Adrenal gland (tissue), 12 donors: ENCODE results near the gene SETD2. TPM values are rescaled to one million over a fixed set of nuclear protein-coding genes. Genes with fewer than 3 reads are reported as not detected.
A peak's percentile ranks its signal among the peaks of the same experiment; 100 is the strongest.
"Not testable (repeated sequence)": the region's sequence is repeated elsewhere in the genome, so short reads cannot be mapped to it uniquely, and the experiment has no call there.

Experiments used
- DNase-seq, 7 donors: peaks; one replicate each; pipeline ENCODE4 v3.0.0-alpha.2; 2019 to 2020
- H3K27ac ChIP-seq, 5 donors: fragments of 200-600 bp; sonication (generic) in 4 of 5; 1 replicate in 3 of 5; 2 replicates in 2 of 5; pipeline versions ENCODE4 v1.5.1 to v1.8.0; 2016 to 2020; ENCODE audit warnings: mild to moderate bottlenecking in 1 of 5
- H3K27me3 ChIP-seq: fragments of 200-600 bp; 2 replicates; pipeline ENCODE4 v1.8.0; 2021
- H3K36me3 ChIP-seq, 2 donors: fragments of 200-600 bp; replicated peaks in 1 of 2; 1 replicate in 1 of 2; 2 replicates in 1 of 2; pipeline versions ENCODE4 v1.5.1 to v1.8.0; 2018 to 2022
- H3K4me1 ChIP-seq, 2 donors: fragments of 200-600 bp; replicated peaks in 1 of 2; 1 replicate in 1 of 2; 2 replicates in 1 of 2; pipeline versions ENCODE4 v1.5.1 to v1.8.0; 2018 to 2021
- H3K4me3 ChIP-seq, 4 donors: fragments of 200-600 bp; sonication (generic) in 3 of 4; one replicate each; pipeline ENCODE4 v1.5.1; 2016 to 2018
- H3K9me3 ChIP-seq, 3 donors: fragments of 200-600 bp; sonication (generic) in 1 of 3; replicated peaks in 1 of 3; 1 replicate in 2 of 3; 2 replicates in 1 of 3; pipeline versions ENCODE4 v1.5.1 to v1.8.0; 2016 to 2021
- CTCF ChIP-seq, 6 experiments: fragments of 450-650 bp in 4 of 6; fragments of 200-600 bp in 2 of 6; sonication (generic) in 1 of 6; IDR thresholded peaks; 1 replicate in 5 of 6; 2 replicates in 1 of 6; pipeline versions ENCODE4 v1.5.1 to v1.8.0; 2016 to 2021; ENCODE audit warnings: antibody characterized with exemption in 6 of 6, mild to moderate bottlenecking in 2 of 6, moderate library complexity in 1 of 6
- POLR2A ChIP-seq, 2 donors: fragments of 450-650 bp; IDR thresholded peaks; one replicate each; pipeline ENCODE4 v1.6.1; 2017; ENCODE audit warnings: antibody characterized with exemption in 2 of 2, mild to moderate bottlenecking in 2 of 2, moderate library complexity in 1 of 2
- WGBS, 4 donors: extraction: QIAGEN DNeasy Blood & Tissue Kit in 2 of 4; methylation state at CpG; one replicate each; pipeline versions ENCODE4 v1.1.5 to v1.1.7; 2013 to 2017; 5-methylcytosine and 5-hydroxymethylcytosine counted together
- intact Hi-C, 2 donors: fragments of 100-400 bp; cut with DNase I; formaldehyde crosslinking; loops; one replicate each; pipeline versions ENCODE4 v1.14.1 to v1.15.0; 2022 to 2023
- polyA plus RNA-seq, 3 donors: library from polyadenylated mRNA; stranded (reverse); fragments of 200-250 nt in 2 of 3; fragments of 350-450 nt in 1 of 3; fragmentation: Illumina TruSeq in 1 of 3; extraction: RNeasy Lipid Tissue Mini Kit (QIAGEN cat#74804) in 1 of 3; gene quantifications; one replicate each; pipeline ENCODE4 v1.2.3, GENCODE V29; 2013 to 2014
- total RNA-seq, 9 donors: library from RNA; depleted of rRNA in 4 of 9; stranded (reverse); fragments of >200 nt in 4 of 9; fragments of 120-200 nt in 1 of 9; fragmentation: NEBNext Ultra II Directional in 1 of 9; extraction: Animal tissue kit (Norgen Biotek cat#: 25700) in 1 of 9; gene quantifications; one replicate each; pipeline versions ENCODE4 v1.1.0 to v1.2.4, GENCODE V29; 2013 to 2023
- donor health status: healthy with polysubstance abuse.
- donor health status: Bipolar disorder and iron deficiency.
- donor health status: DM: yes; HTN: yes; CAD: no.
- donor health status: DM: no; HTN: no; CAD: no.
- donor health status: DM: no; HTN: no; CAD: no.
- donor health status: DM: yes; HTN: yes; CAD: no.

Gene SETD2
- total and polyA plus RNA-seq, 12 donors = 12.6 to 58.9 (median 39.1) TPM

GRCh38 chr3:47186285-47186684 is 22.4 kb upstream of the SETD2 start:
- intact Hi-C loops = no loop called here
- Histone ChIP-seq H3K36me3 (no peaks in the 10 kb centered on the region), H3K27me3 (no peaks in the 10 kb centered on the region), H3K9me3 (no peaks in the 10 kb centered on the region), H3K4me1 (no peaks in the 10 kb centered on the region), H3K4me3 (no peak overlapping the region), H3K27ac (no peak overlapping the region)
- 83 to 94% (median 85%) methylated on average over 2 of the region's 2 CpGs for WGBS, 4 donors
- TF ChIP-seq POLR2A (IDR thresholded peaks at IDR 0.05) (no peak), CTCF (IDR thresholded peaks at IDR 0.05) (no peak)
- no peak for DNase-seq

GRCh38 chr3:47181685-47182084 is 17.8 kb upstream of the SETD2 start:
- H3K36me3 ChIP-seq, H3K27ac ChIP-seq, H3K9me3 ChIP-seq, DNase-seq, H3K27me3 ChIP-seq, intact Hi-C loops, H3K4me1 ChIP-seq, H3K4me3 ChIP-seq: not testable (repeated sequence)
- 91 to 97% (median 95%) methylated on average over 4 of the region's 4 CpGs for WGBS, 4 donors

- WGBS, 4 donors = 87 to 94% (median 90%) methylated on average over 12 of the region's 12 CpGs
Measured at GRCh38 chr3:47180011-47180410, 16.1 kb upstream of the SETD2 start.

GRCh38 chr3:47176582-47176981 is 12.7 kb upstream of the SETD2 start:
- no peak for DNase-seq
- no peaks in the 10 kb centered on the region for H3K9me3 ChIP-seq
- no peaks in the 10 kb centered on the region for H3K36me3 ChIP-seq
- no peaks in the 10 kb centered on the region for H3K27me3 ChIP-seq
- TF ChIP-seq CTCF (IDR thresholded peaks at IDR 0.05) = no peak
- no peak for TF ChIP-seq POLR2A (IDR thresholded peaks at IDR 0.05)
- H3K27ac ChIP-seq = no peak overlapping the region
- H3K4me3 ChIP-seq = no peak overlapping the region
- 91 to 99% (median 97%) methylated on average over 5 of the region's 5 CpGs for WGBS, 4 donors
- no peaks in the 10 kb centered on the region for H3K4me1 ChIP-seq
- intact Hi-C loops = no loop called here

More at GRCh38 chr3:47180011-47180410, 16.1 kb upstream of the SETD2 start:
- H3K27me3 ChIP-seq, H3K36me3 ChIP-seq, H3K27ac ChIP-seq, H3K4me3 ChIP-seq, H3K9me3 ChIP-seq, intact Hi-C loops, H3K4me1 ChIP-seq: not testable (repeated sequence)
- peak in 2 of 7 donors; percentile 21 to 27 for DNase-seq

- intact Hi-C loops = no loop called here
- DNase-seq = peak; percentile 33 to 65 (median 55)
- TF ChIP-seq POLR2A (IDR thresholded peaks at IDR 0.05) = peak in 1 of 2 donors; percentile 5
- no peak for TF ChIP-seq CTCF (IDR thresholded peaks at IDR 0.05)
Measured at GRCh38 chr3:47163169-47164006, 525 bp downstream of the SETD2 start.

More at GRCh38 chr3:47163169-47164006, 525 bp downstream of the SETD2 start:
- no peaks in the 10 kb centered on the region for H3K27me3 ChIP-seq
- 0 to 2% (median 0%) methylated on average over 10 to 102 of the region's 106 CpGs for WGBS, 4 donors
- peak overlapping the region; percentile 73 to 99 (median 96) for H3K4me3 ChIP-seq
- peaks cover 16 to 54% of the 10 kb centered on the region in 2 donors for H3K4me1 ChIP-seq
- H3K9me3 ChIP-seq = no peaks in the 10 kb centered on the region
- H3K27ac ChIP-seq = peak overlapping the region; percentile 95 to 98 (median 97)
- H3K36me3 ChIP-seq = no peaks in the 10 kb centered on the region
